Gastrocnemius medialis (tissue), 4 donors: Measurements from ENCODE around the gene PAX8. TPM values are rescaled to one million over a fixed set of nuclear protein-coding genes. Genes with fewer than 3 reads are reported as not detected.

Experiments used
- ATAC-seq, 2 donors: fragments of 150-250 bp; one replicate each; pipeline ENCODE4 v1.9.1; 2016
- DNase-seq, 2 donors: peaks; one replicate each; pipeline ENCODE4 v3.0.0-alpha.2; 2019
- H3K27ac ChIP-seq, 4 donors: fragments of 200-600 bp; sonication (generic); 1 replicate in 1 of 4; 2 replicates in 3 of 4; pipeline ENCODE4 v1.5.1; 2016 to 2018; ENCODE audit warnings: mild to moderate bottlenecking in 2 of 4, moderate library complexity in 1 of 4
- H3K27me3 ChIP-seq, 3 donors: fragments of 200-600 bp; sonication (generic) in 2 of 3; 1 replicate in 1 of 3; 2 replicates in 2 of 3; pipeline versions ENCODE4 v1.5.1 to v1.6.0; 2016 to 2019; ENCODE audit warnings: mild to moderate bottlenecking in 1 of 3, moderate library complexity in 1 of 3
- H3K36me3 ChIP-seq, 2 donors: fragments of 200-600 bp; sonication (generic) in 1 of 2; one replicate each; pipeline ENCODE4 v1.5.1; 2017 to 2018
- H3K4me1 ChIP-seq, 2 donors: fragments of 200-600 bp; sonication (generic) in 1 of 2; one replicate each; pipeline ENCODE4 v1.5.1; 2016 to 2017; ENCODE audit warnings: mild to moderate bottlenecking in 2 of 2
- H3K4me3 ChIP-seq, 4 donors: fragments of 200-600 bp; sonication (generic) in 3 of 4; 1 replicate in 1 of 4; 2 replicates in 3 of 4; pipeline ENCODE4 v1.5.1; 2016 to 2019; ENCODE audit warnings: mild to moderate bottlenecking in 2 of 4
- H3K9me3 ChIP-seq, 3 donors: fragments of 200-600 bp; sonication (generic) in 2 of 3; 1 replicate in 1 of 3; 2 replicates in 2 of 3; pipeline ENCODE4 v1.5.1; 2016 to 2019
- CTCF ChIP-seq, 5 experiments: fragments of 450-650 bp in 3 of 5; fragments of 200-600 bp in 2 of 5; sonication (generic) in 2 of 5; IDR thresholded peaks in 4 of 5; conservative IDR thresholded peaks in 1 of 5; 1 replicate in 4 of 5; 2 replicates in 1 of 5; pipeline ENCODE4 v1.5.1; 2016 to 2019; ENCODE audit warnings: antibody characterized with exemption in 5 of 5, mild to moderate bottlenecking in 3 of 5, moderate library complexity in 3 of 5
- POLR2A ChIP-seq, 2 donors: fragments of 450-650 bp; IDR thresholded peaks; one replicate each; pipeline ENCODE4 v1.6.1; 2017; ENCODE audit warnings: antibody characterized with exemption in 2 of 2, mild to moderate bottlenecking in 2 of 2, moderate library complexity in 2 of 2
- in situ Hi-C, 4 donors: fragments of 200-750 bp; cut with MboI; loops; one replicate each; pipeline versions ENCODE4 v1.15.0 to v1.8.0; 2017; ENCODE audit warnings: low sequenced_read_pairs in 4 of 4
- intact Hi-C: fragments of 100-400 bp; cut with DNase I; formaldehyde crosslinking; loops from one replicate; pipeline ENCODE4 v1.15.1; 2023; ENCODE audit warnings: low total_unique reads
- total RNA-seq, 4 donors: library from RNA; depleted of rRNA; stranded (reverse); fragments of >200 nt; gene quantifications; one replicate each; pipeline versions ENCODE4 v1.1.0 to v1.2.3, GENCODE V29; 2016

Gene PAX8
- total RNA-seq, 4 donors from 2014 or later = 0.27 to 8.7 (median 2.1) TPM

- peaks cover 5 to 6% of the 10 kb centered on the region in 2 donors for H3K4me1 ChIP-seq
- H3K36me3 ChIP-seq = no peaks in the 10 kb centered on the region
- DNase-seq (no peak), ATAC-seq (no peak)
- H3K27me3 ChIP-seq = no peaks in the 10 kb centered on the region
- H3K27ac ChIP-seq = no peak overlapping the region
- TF ChIP-seq CTCF (IDR thresholded peaks at IDR 0.05 in 4 of 5, conservative IDR thresholded peaks at IDR 0.05 in 1 of 5) = no peak
- TF ChIP-seq POLR2A (IDR thresholded peaks at IDR 0.05) = no peak
- in situ Hi-C loops (no loop called here), intact Hi-C loops (no loop called here)
- no peak overlapping the region for H3K4me3 ChIP-seq
- no peaks in the 10 kb centered on the region for H3K9me3 ChIP-seq
Measured at GRCh38 chr2:113215056-113215455, 63.7 kb downstream of the PAX8 start.

GRCh38 chr2:113214141-113214540 is 64.6 kb downstream of the PAX8 start:
- Histone ChIP-seq H3K36me3 (no peaks in the 10 kb centered on the region), H3K4me3 (no peak overlapping the region), H3K4me1 (peaks cover 5 to 6% of the 10 kb centered on the region in 2 donors), H3K9me3 (no peaks in the 10 kb centered on the region), H3K27ac (no peak overlapping the region), H3K27me3 (no peaks in the 10 kb centered on the region)
- no peak for TF ChIP-seq CTCF (IDR thresholded peaks at IDR 0.05 in 4 of 5, conservative IDR thresholded peaks at IDR 0.05 in 1 of 5)
- no peak for TF ChIP-seq POLR2A (IDR thresholded peaks at IDR 0.05)
- intact Hi-C loops (no loop called here), in situ Hi-C loops (no loop called here)
- DNase-seq (no peak), ATAC-seq (no peak)

- Histone ChIP-seq H3K4me3 (no peak overlapping the region), H3K27ac (peak overlapping the region; percentile 38 to 63 (median 58)), H3K27me3 (no peaks in the 10 kb centered on the region), H3K4me1 (peaks cover 5 to 6% of the 10 kb centered on the region in 2 donors), H3K9me3 (no peaks in the 10 kb centered on the region), H3K36me3 (no peaks in the 10 kb centered on the region)
- intact Hi-C loops = no loop called here
- in situ Hi-C loops = no loop called here
- DNase-seq (no peak), ATAC-seq (no peak)
- TF ChIP-seq CTCF (IDR thresholded peaks at IDR 0.05 in 4 of 5, conservative IDR thresholded peaks at IDR 0.05 in 1 of 5) = no peak
- TF ChIP-seq POLR2A (IDR thresholded peaks at IDR 0.05) = no peak
Measured at GRCh38 chr2:113213061-113213930, 65.4 kb downstream of the PAX8 start.

- in situ Hi-C loops = no loop called here
- Histone ChIP-seq H3K36me3 (no peaks in the 10 kb centered on the region), H3K9me3 (no peaks in the 10 kb centered on the region), H3K27ac (peak overlapping the region; percentile 56 to 63 (median 58)), H3K4me3 (peak overlapping the region in 1 of 4 donors; percentile 4), H3K27me3 (no peaks in the 10 kb centered on the region), H3K4me1 (peaks cover 5 to 6% of the 10 kb centered on the region in 2 donors)
- intact Hi-C loops = no loop called here
- DNase-seq = peak; percentile 14 to 37
- peak; percentile 27 to 37 for ATAC-seq
- TF ChIP-seq CTCF (IDR thresholded peaks at IDR 0.05 in 4 of 5, conservative IDR thresholded peaks at IDR 0.05 in 1 of 5) (no peak), POLR2A (IDR thresholded peaks at IDR 0.05) (no peak)
Measured at GRCh38 chr2:113212245-113213060, 66.3 kb downstream of the PAX8 start.
